ENCODE data around the gene ASAH2.
"Not testable (repeated sequence)": the region's sequence is repeated elsewhere in the genome, so short reads cannot be mapped to it uniquely, and the experiment has no call there.

Gene ASAH2

GRCh38 chr10:50254479-50254878 is 3.2 kb upstream of the ASAH2 start:
- no peak for DNase-seq (ENCODE audit: low spot score)

- DNase-seq (ENCODE audit: low spot score) = no peak
These were observed 1.0 kb downstream of the ASAH2 start for GRCh38 chr10:50250096-50250854.

- no peak for DNase-seq (ENCODE audit: low spot score)
These were observed 2.7 kb downstream of the ASAH2 start for GRCh38 chr10:50248598-50248997.

- DNase-seq (ENCODE audit: low spot score) = no peak
These were observed 3.3 kb downstream of the ASAH2 start for GRCh38 chr10:50248062-50248461.

GRCh38 chr10:50244201-50244600 is 7.1 kb downstream of the ASAH2 start:
- DNase-seq (ENCODE audit: low spot score) = no peak

- no peak for DNase-seq (ENCODE audit: low spot score)
These were observed 8.5 kb downstream of the ASAH2 start for GRCh38 chr10:50242777-50243176.

GRCh38 chr10:50241478-50241877 is 9.8 kb downstream of the ASAH2 start:
- not testable (repeated sequence) for DNase-seq (ENCODE audit: low spot score)

- no peak for DNase-seq (ENCODE audit: low spot score)
These were observed 16.8 kb downstream of the ASAH2 start for GRCh38 chr10:50234486-50234885.

- no peak for DNase-seq (ENCODE audit: low spot score)
These were observed 19.1 kb downstream of the ASAH2 start for GRCh38 chr10:50232261-50232639.

- DNase-seq (ENCODE audit: low spot score) = no peak
These were observed 19.6 kb downstream of the ASAH2 start for GRCh38 chr10:50231515-50232260.

- no peak for DNase-seq (ENCODE audit: low spot score)
These were observed 21.9 kb downstream of the ASAH2 start for GRCh38 chr10:50229460-50229859.

- DNase-seq (ENCODE audit: low spot score) = no peak
These were observed 22.6 kb downstream of the ASAH2 start for GRCh38 chr10:50228672-50229071.

- DNase-seq (ENCODE audit: low spot score) = no peak
These were observed 24.7 kb downstream of the ASAH2 start for GRCh38 chr10:50226610-50227009.

GRCh38 chr10:50224330-50224952 is 26.9 kb downstream of the ASAH2 start:
- DNase-seq (ENCODE audit: low spot score) = peak; percentile 85

- DNase-seq (ENCODE audit: low spot score) = no peak
These were observed 29.1 kb downstream of the ASAH2 start for GRCh38 chr10:50222199-50222598.

GRCh38 chr10:50221470-50221869 is 29.8 kb downstream of the ASAH2 start:
- no peak for DNase-seq (ENCODE audit: low spot score)

GRCh38 chr10:50219646-50220045 is 31.7 kb downstream of the ASAH2 start:
- no peak for DNase-seq (ENCODE audit: low spot score)

- no peak for DNase-seq (ENCODE audit: low spot score)
These were observed 32.1 kb downstream of the ASAH2 start for GRCh38 chr10:50219200-50219599.

- DNase-seq (ENCODE audit: low spot score) = no peak
These were observed 34.4 kb downstream of the ASAH2 start for GRCh38 chr10:50216894-50217293.

GRCh38 chr10:50216418-50216817 is 34.9 kb downstream of the ASAH2 start:
- no peak for DNase-seq (ENCODE audit: low spot score)

- no peak for DNase-seq (ENCODE audit: low spot score)
These were observed 39.6 kb downstream of the ASAH2 start for GRCh38 chr10:50211670-50212069.

GRCh38 chr10:50210876-50211275 is 40.4 kb downstream of the ASAH2 start:
- DNase-seq (ENCODE audit: low spot score) = no peak

Data from NAMALWA (cell line).